HCT116 (cell line): ENCODE results near the gene C20orf204. TPM values are rescaled to one million over a fixed set of nuclear protein-coding genes. Genes with fewer than 3 reads are reported as not detected.

Source experiments
- ATAC-seq: fragments of 200-7000 bp; cut with Tn5 transposase; 2 replicates; pipeline ENCODE4 v1.9.1; 2020; ENCODE audit warnings: mild to moderate bottlenecking, moderate library complexity
- BruUV-seq: library from RNA; stranded (reverse); fragments of 400-500 nt; replicated peaks from 2 replicates; lab custom pipeline; 2021; lab: Mats Ljungman, UMichigan
- CTCF ChIA-PET: fragments of 300-600 bp; sonication (Branson Sonifier 250); formaldehyde crosslinking; loops from one replicate; lab custom pipeline; 2021; ENCODE audit warnings: antibody characterized with exemption; lab: Charles Lee
- POLR2A ChIA-PET: fragments of 300-600, 350-600 bp; sonication (Branson Sonifier 250); formaldehyde crosslinking; loops from one replicate; lab custom pipeline; 2021; ENCODE audit warnings: antibody characterized with exemption; lab: Charles Lee
- RAD21 ChIA-PET, 2 experiments: fragments of 300-600 bp; sonication (Branson Sonifier 250); formaldehyde crosslinking; loops; one replicate each; lab custom pipeline; 2023; ENCODE audit warnings: low total read pairs in 2 of 2; ENCODE audit not compliant: uncharacterized antibody in 2 of 2, unreplicated experiment in 2 of 2, low non-redundant PET in 1 of 2; lab: Charles Lee
- DNase-seq: peaks from one replicate; pipeline ENCODE4 v3.0.0-alpha.2; 2010; ENCODE audit warnings: low read depth, low spot score
- H2AFZ ChIP-seq: fragments of 200-600 bp; shearing (Covaris generic), sonication (generic); 2 replicates; pipeline ENCODE4 v1.6.1; 2017; ENCODE audit warnings: low read depth, mixed run types, mixed read lengths, antibody characterized with exemption, low read length; ENCODE audit not compliant: poor library complexity, severe bottlenecking
- H3K27ac ChIP-seq: 2 replicates; pipeline ENCODE4 v1.5.1; 2012; ENCODE audit warnings: low read depth, low read length
- H3K27me3 ChIP-seq: fragments of 200-600 bp; sonication (generic); 2 replicates; pipeline ENCODE4 v1.6.1; 2016; ENCODE audit warnings: mixed run types, low read length, mixed read lengths; ENCODE audit not compliant: insufficient read depth
- H3K36me3 ChIP-seq, 2 experiments: fragments of 200-500 bp in 1 of 2; fragments of 200-600 bp in 1 of 2; sonication (Bioruptor generic) in 1 of 2; sonication (generic) in 1 of 2; 2 replicates each; pipeline versions ENCODE4 v1.5.1 to v1.6.1; 2014 to 2016; ENCODE audit warnings: low read length in 2 of 2, inconsistent platforms in 1 of 2, mixed read lengths in 1 of 2, mixed run types in 1 of 2; ENCODE audit not compliant: insufficient read depth in 2 of 2, control insufficient read depth in 1 of 2
- H3K4me1 ChIP-seq, 2 experiments: fragments of 200-600 bp in 1 of 2; sonication (generic) in 1 of 2; 2 replicates each; pipeline versions ENCODE4 v1.5.1 to v1.6.1; 2012 to 2017; ENCODE audit warnings: low read length in 2 of 2, inconsistent platforms in 1 of 2, mild to moderate bottlenecking in 1 of 2, mixed read lengths in 1 of 2, mixed run types in 1 of 2, moderate library complexity in 1 of 2; ENCODE audit not compliant: insufficient read depth in 2 of 2, control insufficient read depth in 1 of 2
- H3K4me2 ChIP-seq: fragments of 200-600 bp; sonication (generic); 2 replicates; pipeline ENCODE4 v1.6.1; 2017; ENCODE audit warnings: mixed run types, low read length, mixed read lengths
- H3K4me3 ChIP-seq, 2 experiments: fragments of 200-600 bp in 1 of 2; sonication (generic) in 1 of 2; replicated peaks in 1 of 2; 2 replicates each; pipeline ENCODE4 v1.5.1; 2011 to 2016; ENCODE audit warnings: low read length in 2 of 2, control low read depth in 1 of 2, low read depth in 1 of 2, mild to moderate bottlenecking in 1 of 2, mixed read lengths in 1 of 2, mixed run types in 1 of 2
- H3K79me2 ChIP-seq: fragments of 200-600 bp; sonication (generic); 2 replicates; pipeline ENCODE4 v1.6.1; 2017; ENCODE audit warnings: mild to moderate bottlenecking, mixed run types, low read length, moderate library complexity, mixed read lengths; ENCODE audit not compliant: insufficient read depth
- H3K9ac ChIP-seq: fragments of 200-600 bp; sonication (generic); 2 replicates; pipeline ENCODE4 v1.6.1; 2016; ENCODE audit warnings: low read length, mixed read lengths
- H3K9me2 ChIP-seq: fragments of 200-600 bp; sonication (generic), shearing (Covaris generic); 2 replicates; pipeline ENCODE4 v1.6.1; 2017; ENCODE audit warnings: mixed run types, mild to moderate bottlenecking, moderate library complexity; ENCODE audit not compliant: insufficient read depth
- H3K9me3 ChIP-seq, 2 experiments: fragments of 200-500 bp in 1 of 2; fragments of 200-600 bp in 1 of 2; sonication (Bioruptor generic) in 1 of 2; sonication (generic) in 1 of 2; 2 replicates each; pipeline ENCODE4 v1.6.1; 2014 to 2017; ENCODE audit warnings: low read length in 2 of 2, mixed read lengths in 2 of 2, inconsistent platforms in 1 of 2, low read depth in 1 of 2, mild to moderate bottlenecking in 1 of 2, mixed run types in 1 of 2, moderate library complexity in 1 of 2; ENCODE audit not compliant: control insufficient read depth in 1 of 2, insufficient read depth in 1 of 2
- H4K20me1 ChIP-seq: fragments of 200-600 bp; sonication (generic), shearing (Covaris generic); 2 replicates; pipeline ENCODE4 v1.6.1; 2017; ENCODE audit warnings: mixed run types, mild to moderate bottlenecking, moderate library complexity; ENCODE audit not compliant: insufficient read depth
- ATF3 ChIP-seq: IDR thresholded peaks from 2 replicates; pipeline ENCODE4 v1.6.1; 2012
- CBX3 ChIP-seq: IDR thresholded peaks from 2 replicates; pipeline ENCODE4 v1.6.1; 2012; ENCODE audit warnings: low read depth
- CEBPB ChIP-seq: IDR thresholded peaks from 2 replicates; pipeline ENCODE4 v1.6.1; 2012; ENCODE audit warnings: low read depth
- CTCF ChIP-seq, 3 experiments: fragments of 200-600 bp in 1 of 3; sonication (generic) in 1 of 3; IDR thresholded peaks in 2 of 3; conservative IDR thresholded peaks in 1 of 3; 2 replicates each; pipeline ENCODE4 v1.5.1; 2012 to 2017; ENCODE audit warnings: low read depth in 2 of 3, low read length in 2 of 3, antibody characterized with exemption in 1 of 3, borderline replicate concordance in 1 of 3, control low read depth in 1 of 3, mild to moderate bottlenecking in 1 of 3, mixed read lengths in 1 of 3, mixed run types in 1 of 3, moderate library complexity in 1 of 3; ENCODE audit not compliant: insufficient read depth in 1 of 3
- EGR1 ChIP-seq: IDR thresholded peaks from 2 replicates; pipeline ENCODE4 v1.6.1; 2012; ENCODE audit warnings: low read depth
- ELF1 ChIP-seq: IDR thresholded peaks from 2 replicates; pipeline ENCODE4 v1.6.1; 2012; ENCODE audit warnings: low read depth, borderline replicate concordance
- EZH2 ChIP-seq: fragments of 200-600 bp; sonication (generic); IDR thresholded peaks from 2 replicates; pipeline ENCODE4 v1.6.1; 2017; ENCODE audit warnings: antibody characterized with exemption, mixed run types
- EZH2phosphoT487 ChIP-seq: fragments of 200-600 bp; IDR thresholded peaks from 2 replicates; pipeline ENCODE4 v1.6.1; 2018; ENCODE audit warnings: antibody characterized with exemption, borderline replicate concordance
- FOSL1 ChIP-seq: IDR thresholded peaks from 2 replicates; pipeline ENCODE4 v1.6.1; 2012; ENCODE audit warnings: low read depth
- JUND ChIP-seq: IDR thresholded peaks from 2 replicates; pipeline ENCODE4 v1.6.1; 2012
- MAX ChIP-seq: IDR thresholded peaks from 2 replicates; pipeline ENCODE4 v1.6.1; 2012
- POLR2A ChIP-seq: IDR thresholded peaks from 2 replicates; pipeline ENCODE4 v1.7.0; 2011; ENCODE audit warnings: borderline replicate concordance; ENCODE audit not compliant: insufficient read depth, insufficient read length; ENCODE audit errors: extremely low read depth
- POLR2AphosphoS5 ChIP-seq: IDR thresholded peaks from 2 replicates; pipeline ENCODE4 v1.6.1; 2011; ENCODE audit warnings: mild to moderate bottlenecking, low read depth, low read length, moderate library complexity
- RAD21 ChIP-seq: IDR thresholded peaks from 2 replicates; pipeline ENCODE4 v1.6.1; 2012; ENCODE audit warnings: low read depth, mild to moderate bottlenecking
- SIN3A ChIP-seq: IDR thresholded peaks from 2 replicates; pipeline ENCODE4 v1.6.1; 2012; ENCODE audit warnings: low read depth
- SRF ChIP-seq: IDR thresholded peaks from 2 replicates; pipeline ENCODE4 v1.6.1; 2012; ENCODE audit warnings: low read depth
- TCF7L2 ChIP-seq: IDR thresholded peaks from 2 replicates; pipeline ENCODE4 v1.7.0; 2011; ENCODE audit warnings: borderline replicate concordance, inconsistent platforms; ENCODE audit not compliant: insufficient read depth, insufficient read length; ENCODE audit errors: extremely low read depth
- YY1 ChIP-seq: IDR thresholded peaks from 2 replicates; pipeline ENCODE4 v1.6.1; 2011; ENCODE audit warnings: low read length, low read depth, moderate library complexity, mild to moderate bottlenecking; ENCODE audit not compliant: insufficient replicate concordance; ENCODE audit errors: extremely low read depth
- ZBTB33 ChIP-seq: IDR thresholded peaks from 2 replicates; pipeline ENCODE4 v1.6.1; 2011; ENCODE audit warnings: mild to moderate bottlenecking, low read length, moderate library complexity; ENCODE audit not compliant: insufficient replicate concordance; ENCODE audit errors: extremely low read depth
- ZNF274 ChIP-seq: fragments of 200-500 bp; sonication (Bioruptor generic); IDR thresholded peaks from 2 replicates; pipeline ENCODE4 v1.6.1; 2014; ENCODE audit warnings: mild to moderate bottlenecking, low read depth, low read length, inconsistent platforms
- intact Hi-C: fragments of 100-400 bp; cut with micrococcal nuclease; formaldehyde crosslinking; loops from 2 replicates; pipeline ENCODE4 v1.10.0; 2022
- total RNA-seq: library from RNA; stranded (reverse); gene quantifications from one replicate; pipeline ENCODE4 v1.2.1, GENCODE V29; 2021; ENCODE audit not compliant: unreplicated experiment

The C20orf204 gene
- total RNA-seq, 1 experiment from 2014 or later, result 2.5 TPM

GRCh38 chr20:64055893-64056638 is 20.1 kb downstream of the C20orf204 start:
- intact Hi-C loops, result loop anchor here (2.0 to 10.0 kb wide), 2 partner anchors 75 to 351 kb away; partner anchors contain the start of genes ARFRP1, PRPF6 and ZGPAT
- H3K4me2 ChIP-seq, result no peak overlapping the region
- POLR2A ChIA-PET, result no interaction called here

More at GRCh38 chr20:64055893-64056638, 20.1 kb downstream of the C20orf204 start:
- Histone ChIP-seq H3K9ac (no peak overlapping the region), H3K9me3 (no peaks in the 10 kb centered on the region), H3K9me2 (no peaks in the 10 kb centered on the region), H3K4me1 (peaks cover 9 to 32% of the 10 kb centered on the region in 2 experiments; a peak in 3 of 4 replicates), H3K27ac (no peak overlapping the region), H4K20me1 (no peaks in the 10 kb centered on the region), H3K4me3 (no peak overlapping the region), H3K27me3 (no peaks in the 10 kb centered on the region), H2AFZ (no peak overlapping the region), H3K79me2 (no peaks in the 10 kb centered on the region), H3K36me3 (no peaks in the 10 kb centered on the region)
- BruUV-seq, result no TSS peak
- ATAC-seq, result no peak
- TF ChIP-seq CEBPB (no peak), POLR2AphosphoS5 (no peak), JUND (no peak), CTCF (IDR thresholded peaks at IDR 0.05 in 2 of 3, conservative IDR thresholded peaks at IDR 0.05 in 1 of 3; ENCODE audit: borderline replicate concordance in 1 of 3, insufficient read depth in 1 of 3, low read depth in 2 of 3, low read length in 2 of 3) (no peak), ZBTB33 (no peak), TCF7L2 (no peak), MAX (no peak), FOSL1 (no peak), ATF3 (no peak), EZH2 (no peak), EZH2phosphoT487 (no peak), RAD21 (no peak), ZNF274 (no peak), SIN3A (no peak), ELF1 (no peak), CBX3 (no peak), YY1 (no peak), EGR1 (no peak), SRF (no peak), POLR2A (no peak)
- no peak for DNase-seq
- ChIA-PET CTCF (no interaction called here), RAD21 (no interaction called here)
